ENCODE results near the gene GGT7.
"Not testable (repeated sequence)": the region's sequence is repeated elsewhere in the genome, so short reads cannot be mapped to it uniquely, and the experiment has no call there.

Gene GGT7

GRCh38 chr20:34883087-34883688, 10.5 kb upstream of the GGT7 start:
- DNase-seq (ENCODE audit: low read depth in 2 of 2, low spot score in 1 of 2): no peak

GRCh38 chr20:34881689-34882088, 9.0 kb upstream of the GGT7 start:
- DNase-seq (ENCODE audit: low read depth in 2 of 2, low spot score in 1 of 2): no peak

DNA sequence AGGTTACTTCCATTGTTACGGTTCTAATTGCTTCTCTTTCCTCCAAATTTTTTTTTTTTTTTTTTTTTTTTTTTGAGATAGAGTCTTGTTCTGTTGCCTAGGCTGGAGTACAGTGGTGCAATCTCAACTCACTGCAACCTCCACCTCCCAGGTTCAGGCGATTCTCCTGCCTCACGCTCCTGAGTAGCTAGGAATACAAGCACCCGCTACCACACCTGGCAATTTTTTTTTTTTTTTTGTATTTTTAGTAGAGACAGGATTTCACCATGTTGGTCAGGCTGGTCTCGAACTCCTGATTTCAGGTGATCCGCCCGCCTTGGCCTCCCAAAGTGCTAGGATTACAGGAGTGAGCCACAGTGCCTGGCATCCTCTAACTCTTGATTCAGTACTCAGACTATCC, 8.3 kb upstream of the GGT7 start:
- not testable (repeated sequence) for DNase-seq (ENCODE audit: low read depth in 2 of 2, low spot score in 1 of 2)

DNA sequence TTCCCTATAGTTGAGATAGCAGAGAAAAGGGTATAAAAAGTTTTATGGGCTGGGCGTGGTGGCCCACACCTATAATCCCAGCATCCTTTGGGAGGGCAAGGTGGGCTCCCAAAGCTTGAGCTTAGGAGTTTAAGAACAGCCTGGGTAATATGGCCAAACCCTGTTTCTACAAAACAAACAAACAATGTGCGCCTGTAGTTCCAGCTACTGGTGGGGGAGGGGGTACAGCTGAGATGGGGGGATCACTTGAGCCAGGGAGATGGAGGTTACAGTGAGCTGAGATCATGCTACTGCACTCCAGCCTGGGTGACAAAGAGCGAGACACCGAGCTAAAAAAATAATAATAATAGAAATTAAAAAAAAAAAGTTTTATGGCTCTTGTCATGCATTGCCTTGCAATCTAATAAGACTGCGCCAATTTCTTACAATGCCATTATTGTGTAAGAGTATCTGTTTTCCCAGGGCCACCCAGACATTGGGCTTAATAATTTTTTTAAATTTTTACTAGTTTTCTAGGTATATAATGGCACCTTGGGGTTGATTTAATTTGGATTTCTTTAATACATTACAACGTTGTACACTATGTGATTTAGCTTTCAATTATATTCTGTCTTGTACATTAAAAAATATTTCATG, 7.7 kb upstream of the GGT7 start:
- no peak for DNase-seq (ENCODE audit: low read depth in 2 of 2, low spot score in 1 of 2)

DNA sequence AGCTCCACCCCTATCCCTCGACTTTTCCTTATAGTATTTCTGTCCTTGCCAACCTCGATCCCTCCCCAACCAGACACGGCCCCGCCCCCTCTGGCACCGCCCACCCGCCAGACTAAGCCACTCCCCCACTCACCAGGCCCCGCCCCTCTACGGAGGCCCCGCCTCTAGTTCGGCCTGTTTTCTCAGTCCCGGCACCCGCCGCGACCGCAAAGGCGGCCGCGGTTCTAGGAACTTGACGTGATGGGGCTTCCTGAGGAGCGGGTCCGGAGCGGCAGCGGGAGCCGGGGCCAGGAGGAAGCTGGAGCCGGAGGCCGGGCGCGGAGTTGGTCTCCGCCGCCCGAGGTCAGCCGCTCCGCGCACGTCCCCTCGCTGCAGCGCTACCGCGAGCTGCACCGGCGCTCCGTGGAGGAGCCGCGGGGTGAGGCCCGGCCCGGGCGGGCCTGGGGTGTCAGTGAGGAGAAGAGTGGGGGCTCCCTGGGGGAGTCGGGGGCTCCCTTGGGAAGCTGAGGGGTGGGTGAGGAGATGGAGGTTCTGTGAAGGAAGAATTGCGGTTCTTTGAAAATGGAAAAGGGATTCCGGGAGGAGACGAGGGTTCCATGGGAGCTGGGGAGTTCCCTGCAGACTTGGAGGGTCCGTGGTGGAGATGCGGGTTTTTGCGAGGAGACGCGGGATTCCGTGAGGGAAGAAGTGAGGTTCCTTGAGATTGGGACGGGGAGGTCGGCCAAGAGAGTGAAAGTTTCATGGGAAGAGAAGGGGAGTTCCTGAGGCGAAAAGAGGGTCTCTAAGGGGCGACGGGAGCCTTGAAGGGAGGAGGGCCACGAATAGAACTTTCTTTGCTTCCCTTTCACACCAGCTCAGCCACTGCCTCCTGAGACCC, 4.0 kb upstream of the GGT7 start, which contains the start of gene ACSS2:
ACSS2 (plus strand) TSS at position 207 of the 877 bp plus-strand sequence; CDS start at position 241, 34 bp downstream.
- peak; percentile 84 to 95 for DNase-seq (ENCODE audit: low read depth in 2 of 2, low spot score in 1 of 2)

GRCh38 chr20:34875642-34876405, 3.2 kb upstream of the GGT7 start:
- DNase-seq (ENCODE audit: low read depth in 2 of 2, low spot score in 1 of 2): no peak

DNA sequence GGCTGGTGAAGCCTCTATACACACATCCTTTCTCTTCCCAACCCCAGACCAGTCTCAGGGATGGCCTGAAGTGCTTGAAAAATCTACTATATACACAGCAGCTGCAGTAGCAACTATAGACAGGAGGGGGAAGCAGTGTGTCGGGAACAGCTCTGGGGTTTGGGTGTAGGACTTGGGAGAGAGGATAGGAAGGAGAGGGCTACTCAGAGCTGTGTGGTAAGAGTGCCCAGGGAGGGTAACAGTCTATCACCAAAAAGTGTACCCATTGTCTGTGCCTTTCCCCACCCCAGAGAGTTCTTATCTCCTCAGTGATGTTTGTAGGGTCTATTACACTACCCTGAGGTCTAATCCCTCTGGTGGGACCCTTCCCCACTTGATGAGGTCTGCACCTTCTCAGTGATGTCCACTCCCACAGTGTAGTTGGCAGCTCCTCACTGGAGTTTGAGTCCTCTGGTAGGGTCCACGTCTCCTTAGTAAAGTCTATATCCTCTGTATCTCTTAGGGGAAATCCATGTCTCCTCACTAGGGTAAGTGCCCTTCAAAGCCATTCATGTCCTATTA, 1.5 kb upstream of the GGT7 start:
- no peak for DNase-seq (ENCODE audit: low read depth in 2 of 2, low spot score in 1 of 2)

GRCh38 chr20:34873583-34874093, 982 bp upstream of the GGT7 start:
- no peak for DNase-seq (ENCODE audit: low read depth in 2 of 2, low spot score in 1 of 2)

GRCh38 chr20:34871966-34872621, 562 bp downstream of the GGT7 start:
- no peak for DNase-seq (ENCODE audit: low read depth in 2 of 2, low spot score in 1 of 2)

DNA sequence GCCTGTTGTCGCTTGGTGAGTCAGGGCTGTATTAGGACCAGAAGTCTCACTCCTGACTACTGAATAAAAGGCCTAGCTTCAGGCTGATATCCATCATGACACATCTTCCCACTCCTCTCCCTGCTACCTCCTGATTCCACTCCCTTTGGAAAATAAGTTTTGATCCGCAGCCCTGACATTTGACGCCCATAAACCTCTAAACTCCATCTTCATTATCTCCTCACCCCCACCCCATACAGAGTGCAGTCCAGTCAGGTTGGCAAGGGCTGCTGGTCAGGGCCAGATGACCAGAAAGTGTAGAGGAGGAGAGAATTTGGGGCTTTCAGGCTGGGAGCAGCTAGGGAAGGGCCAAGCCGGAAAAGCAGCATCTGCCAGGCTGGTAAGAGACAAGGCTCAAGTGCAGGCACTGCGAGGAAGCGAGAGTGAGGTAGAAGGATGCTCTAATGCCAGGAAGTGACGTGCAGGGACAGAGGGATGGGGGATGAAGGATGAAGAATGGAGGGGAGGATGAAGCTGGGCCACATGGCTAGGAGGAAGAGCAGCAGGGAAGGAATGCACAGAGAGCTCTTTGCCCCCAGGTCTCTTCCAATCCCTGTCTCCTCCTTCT, 1.2 kb downstream of the GGT7 start:
- DNase-seq (ENCODE audit: low read depth in 2 of 2, low spot score in 1 of 2): no peak

- DNase-seq (ENCODE audit: low read depth in 2 of 2, low spot score in 1 of 2): no peak
Measured at GRCh38 chr20:34864216-34864615, 8.4 kb downstream of the GGT7 start.

GRCh38 chr20:34863421-34863965, 9.2 kb downstream of the GGT7 start:
- no peak for DNase-seq (ENCODE audit: low read depth in 2 of 2, low spot score in 1 of 2)

DNA sequence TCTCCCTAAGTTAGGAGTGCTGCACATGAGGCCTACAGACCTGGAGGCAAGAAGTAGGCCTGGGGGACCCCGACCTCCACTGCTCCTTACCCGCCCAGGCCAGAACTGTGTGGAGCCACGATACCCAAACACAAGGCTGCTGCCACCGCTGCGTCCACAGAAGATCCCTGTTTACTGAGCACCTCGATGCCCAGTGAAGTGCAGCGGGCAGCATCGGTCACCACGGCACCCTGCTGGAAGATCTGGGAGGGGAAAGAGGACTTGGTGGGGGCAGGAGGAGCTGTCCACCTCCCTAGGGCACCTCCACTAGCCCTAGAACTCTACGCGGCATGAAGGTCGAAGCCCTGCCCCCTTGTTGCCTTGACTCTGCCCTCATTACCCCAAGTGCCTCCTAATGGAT, 9.9 kb downstream of the GGT7 start:
- no peak for DNase-seq (ENCODE audit: low read depth in 2 of 2, low spot score in 1 of 2)

- DNase-seq (ENCODE audit: low read depth in 2 of 2, low spot score in 1 of 2): no peak
Measured at GRCh38 chr20:34861386-34862084, 11.1 kb downstream of the GGT7 start.

- no peak for DNase-seq (ENCODE audit: low read depth in 2 of 2, low spot score in 1 of 2)
Measured at GRCh38 chr20:34859826-34860545, 12.7 kb downstream of the GGT7 start.

GRCh38 chr20:34859367-34859766, 13.3 kb downstream of the GGT7 start:
- no peak for DNase-seq (ENCODE audit: low read depth in 2 of 2, low spot score in 1 of 2)

DNA sequence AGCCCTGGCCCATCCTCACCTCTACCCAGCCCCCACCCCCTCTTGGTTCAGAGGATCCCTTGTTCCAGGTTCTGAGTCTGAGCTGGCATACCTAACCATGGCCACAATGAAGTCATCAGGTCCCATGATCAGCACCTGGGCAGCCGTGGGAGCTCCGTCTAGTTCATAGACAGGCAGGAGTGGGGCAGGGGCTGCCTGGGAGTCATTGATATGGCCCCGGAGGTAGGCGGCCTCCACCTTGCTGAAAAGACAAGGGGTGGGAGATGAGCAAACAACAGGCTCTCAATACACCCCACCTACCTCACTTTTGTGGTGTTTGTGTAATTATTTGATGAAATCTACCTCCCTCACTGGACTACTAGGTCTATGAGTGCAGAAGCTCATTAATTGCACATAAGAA, 20.4 kb downstream of the GGT7 start:
- DNase-seq (ENCODE audit: low read depth in 2 of 2, low spot score in 1 of 2): no peak

- DNase-seq (ENCODE audit: low read depth in 2 of 2, low spot score in 1 of 2): no peak
Measured at GRCh38 chr20:34850969-34851368, 21.7 kb downstream of the GGT7 start.

Data from stimulated activated CD8-positive, alpha-beta memory T cell treated with anti-CD3 and anti-CD28 coated beads, Interleukin-4, amount 100 ng/mL, for 4 hours (primary cell).